K562 (cell line): Measurements from ENCODE around the gene ADGRE1. TPM values are rescaled to one million over a fixed set of nuclear protein-coding genes. Genes with fewer than 3 reads are reported as not detected.
A peak's percentile ranks its signal among the peaks of the same experiment; 100 is the strongest.

Experiments used
- CREB1 ChIP-seq, 2 experiments: sonication (generic) in 1 of 2; formaldehyde crosslinking in 1 of 2; IDR thresholded peaks; 2 replicates each; pipeline versions ENCODE4 v1.6.1 to v1.8.0; 2012 to 2022; ENCODE audit warnings: inconsistent platforms in 1 of 2, mild to moderate bottlenecking in 1 of 2, missing genetic modification reagents in 1 of 2, moderate library complexity in 1 of 2
- FIP1L1 ChIP-seq: fragments of 200-400 bp; formaldehyde crosslinking; IDR thresholded peaks from 2 replicates; pipeline ENCODE4 v1.6.1; 2018; ENCODE audit warnings: mild to moderate bottlenecking, low read depth, low read length; ENCODE audit not compliant: poor library complexity, severe bottlenecking
- GTF2E2 ChIP-seq: fragments of 200-800 bp; sonication (Bioruptor generic); IDR thresholded peaks from 2 replicates; pipeline ENCODE4 v1.6.1; 2016; ENCODE audit warnings: missing genetic modification characterization, missing compliant biosample characterization
- MAZ ChIP-seq, 2 experiments: fragments of 450-650 bp in 1 of 2; sonication (generic) in 1 of 2; formaldehyde crosslinking; IDR thresholded peaks in 1 of 2; conservative IDR thresholded peaks in 1 of 2; 2 replicates each; pipeline versions ENCODE4 v1.4.0 to v1.5.0; 2020; ENCODE audit warnings: mild to moderate bottlenecking in 1 of 2, missing genetic modification reagents in 1 of 2
- OTX1 ChIP-seq: fragments of 450-650 bp; formaldehyde crosslinking; IDR thresholded peaks from 2 replicates; pipeline ENCODE4 v1.4.0; 2022; ENCODE audit warnings: mild to moderate bottlenecking
- PHF8 ChIP-seq: fragments of 200-600 bp; sonication (generic); IDR thresholded peaks from 2 replicates; pipeline ENCODE4 v1.6.1; 2012; ENCODE audit warnings: mixed run types, mild to moderate bottlenecking, inconsistent platforms, low read length, moderate library complexity, borderline replicate concordance
- POLR3G ChIP-seq: IDR thresholded peaks from 2 replicates; pipeline ENCODE4 v1.6.1; 2011; ENCODE audit not compliant: insufficient read length, insufficient replicate concordance; ENCODE audit errors: extremely low read depth
- RHOXF2B ChIP-seq: fragments of 250-450 bp; sonication (Bioruptor Pico); conservative IDR thresholded peaks from 2 replicates; pipeline ENCODE4 v1.5.1; 2021
- RUNX1 ChIP-seq: sonication (generic); IDR thresholded peaks from 2 replicates; pipeline ENCODE4 v1.6.1; 2016; ENCODE audit warnings: antibody characterized with exemption, low read depth
- SMC3 ChIP-seq: conservative IDR thresholded peaks from 2 replicates; pipeline ENCODE4 v1.6.1; 2011; ENCODE audit warnings: low read depth, low read length, improper control_type of control experiment; ENCODE audit not compliant: insufficient read depth
- SP2 ChIP-seq: IDR thresholded peaks from 2 replicates; pipeline ENCODE4 v1.6.1; 2011; ENCODE audit warnings: mild to moderate bottlenecking, low read depth, low read length, moderate library complexity; ENCODE audit not compliant: poor library complexity, severe bottlenecking; ENCODE audit errors: extremely low read depth
- TBL1XR1 ChIP-seq, 2 experiments: IDR thresholded peaks; 2 replicates each; pipeline ENCODE4 v1.6.1; 2012; ENCODE audit warnings: improper control_type of control experiment in 2 of 2, low read length in 2 of 2, mild to moderate bottlenecking in 1 of 2
- TRIM28 ChIP-seq: fragments of 450-650 bp; IDR thresholded peaks from 2 replicates; pipeline ENCODE4 v1.6.1; 2017
- TSC22D4 ChIP-seq: fragments of 450-650 bp; IDR thresholded peaks from 2 replicates; pipeline ENCODE4 v1.6.1; 2016; ENCODE audit warnings: missing genetic modification characterization, missing biosample characterization, control low read depth
- ZNF561 ChIP-seq: fragments of 450-650 bp; formaldehyde crosslinking; conservative IDR thresholded peaks from 2 replicates; pipeline ENCODE4 v1.4.0; 2020; ENCODE audit warnings: mild to moderate bottlenecking, moderate library complexity
- polyA plus RNA-seq, 8 experiments: library from polyadenylated mRNA; depleted of rRNA in 4 of 8; stranded (reverse) in 5 of 8; unstranded in 3 of 8; fragments of >200 nt; fragmentation: Nextera tagmentation in 2 of 8; fragmentation: Illumina TruSeq in 1 of 8; extraction: Ambion mirVana in 2 of 8; extraction: Trizol in 1 of 8; gene quantifications; 2 replicates each; pipeline versions ENCODE4 v1.2.1 to v1.2.3, GENCODE V29; 2011 to 2014; ENCODE audit warnings: inconsistent platforms in 1 of 8, missing spikeins in 1 of 8
- total RNA-seq, 7 experiments: library from RNA; depleted of rRNA in 6 of 7; stranded (reverse); fragments of >200 nt in 6 of 7; fragmentation: Illumina TruSeq in 2 of 7; extraction: Trizol in 2 of 7; gene quantifications; 2 replicates each; pipeline versions ENCODE4 v1.2.1 to v1.2.3, GENCODE V29; 2011 to 2021; ENCODE audit warnings: low replicate concordance in 1 of 7
- TF ChIP-seq, protein P1 (sequence below): fragments of 250-450 bp; sonication (Bioruptor Pico); IDR thresholded peaks from 2 replicates; pipeline ENCODE4 v1.4.0; 2020
- TF ChIP-seq, protein P2 (sequence below): sonication (generic); formaldehyde crosslinking; IDR thresholded peaks from 2 replicates; pipeline ENCODE4 v1.4.0; 2020; ENCODE audit warnings: mild to moderate bottlenecking, missing genetic modification reagents
- TF ChIP-seq, protein P3 (sequence below): fragments of 250-450 bp; sonication (Bioruptor Pico); IDR thresholded peaks from 2 replicates; pipeline ENCODE4 v1.4.0; 2020; ENCODE audit warnings: mild to moderate bottlenecking, moderate library complexity, borderline replicate concordance
- TF ChIP-seq, protein P4 (sequence below): IDR thresholded peaks from 3 replicates; pipeline ENCODE4 v1.6.1; 2011; ENCODE audit warnings: borderline replicate concordance, mild to moderate bottlenecking, moderate library complexity; ENCODE audit not compliant: insufficient read length; ENCODE audit errors: extremely low read depth

ADGRE1 gene
- total and polyA plus RNA-seq, 9 of the 15 experiments (the other 6 are each of a cell fraction or from before 2014, with no cell fraction given), result 0.09 to 0.49 (median 0.25) TPM; not detected in 1

GRCh38 chr19:6862673-6863078 is 24.7 kb upstream of the ADGRE1 start (continued):
- TF ChIP-seq CREB1 (IDR thresholded peaks at IDR 0.05), result no peak
- TF ChIP-seq CREB1 (CRISPR knock-in tag; IDR thresholded peaks at IDR 0.05), result peak; percentile 35; the same call in 1 of the 2 replicates
- TF ChIP-seq, protein P1, sequence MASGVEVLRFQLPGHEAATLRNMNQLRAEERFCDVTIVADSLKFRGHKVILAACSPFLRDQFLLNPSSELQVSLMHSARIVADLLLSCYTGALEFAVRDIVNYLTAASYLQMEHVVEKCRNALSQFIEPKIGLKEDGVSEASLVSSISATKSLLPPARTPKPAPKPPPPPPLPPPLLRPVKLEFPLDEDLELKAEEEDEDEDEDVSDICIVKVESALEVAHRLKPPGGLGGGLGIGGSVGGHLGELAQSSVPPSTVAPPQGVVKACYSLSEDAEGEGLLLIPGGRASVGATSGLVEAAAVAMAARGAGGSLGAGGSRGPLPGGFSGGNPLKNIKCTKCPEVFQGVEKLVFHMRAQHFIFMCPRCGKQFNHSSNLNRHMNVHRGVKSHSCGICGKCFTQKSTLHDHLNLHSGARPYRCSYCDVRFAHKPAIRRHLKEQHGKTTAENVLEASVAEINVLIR (CRISPR knock-in tag), result no peak
- TF ChIP-seq, protein P2, sequence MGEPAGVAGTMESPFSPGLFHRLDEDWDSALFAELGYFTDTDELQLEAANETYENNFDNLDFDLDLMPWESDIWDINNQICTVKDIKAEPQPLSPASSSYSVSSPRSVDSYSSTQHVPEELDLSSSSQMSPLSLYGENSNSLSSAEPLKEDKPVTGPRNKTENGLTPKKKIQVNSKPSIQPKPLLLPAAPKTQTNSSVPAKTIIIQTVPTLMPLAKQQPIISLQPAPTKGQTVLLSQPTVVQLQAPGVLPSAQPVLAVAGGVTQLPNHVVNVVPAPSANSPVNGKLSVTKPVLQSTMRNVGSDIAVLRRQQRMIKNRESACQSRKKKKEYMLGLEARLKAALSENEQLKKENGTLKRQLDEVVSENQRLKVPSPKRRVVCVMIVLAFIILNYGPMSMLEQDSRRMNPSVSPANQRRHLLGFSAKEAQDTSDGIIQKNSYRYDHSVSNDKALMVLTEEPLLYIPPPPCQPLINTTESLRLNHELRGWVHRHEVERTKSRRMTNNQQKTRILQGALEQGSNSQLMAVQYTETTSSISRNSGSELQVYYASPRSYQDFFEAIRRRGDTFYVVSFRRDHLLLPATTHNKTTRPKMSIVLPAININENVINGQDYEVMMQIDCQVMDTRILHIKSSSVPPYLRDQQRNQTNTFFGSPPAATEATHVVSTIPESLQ (CRISPR knock-in tag), result peak; percentile 32; the same call in 1 of the 2 replicates
- TF ChIP-seq GTF2E2, result no peak
- no peak for TF ChIP-seq POLR3G
- TF ChIP-seq MAZ (CRISPR knock-in tag; conservative IDR thresholded peaks at IDR 0.05 in 1 of 2, IDR thresholded peaks at IDR 0.05 in 1 of 2), result peak; percentile 10 to 73; a peak in 2 of 4 replicates
- TF ChIP-seq TBL1XR1 (IDR thresholded peaks at IDR 0.05; ENCODE audit: low read length in 2 of 2), result 0 out of 4 replicates have a peak, but pooled peaks of 1 of the 2 experiments have one; percentile 34
- TF ChIP-seq RUNX1, result no peak
- TF ChIP-seq TRIM28, result no peak
- TF ChIP-seq TSC22D4, result no peak
- TF ChIP-seq SP2, result no peak
- no peak for TF ChIP-seq ZNF561
- TF ChIP-seq, protein P3, sequence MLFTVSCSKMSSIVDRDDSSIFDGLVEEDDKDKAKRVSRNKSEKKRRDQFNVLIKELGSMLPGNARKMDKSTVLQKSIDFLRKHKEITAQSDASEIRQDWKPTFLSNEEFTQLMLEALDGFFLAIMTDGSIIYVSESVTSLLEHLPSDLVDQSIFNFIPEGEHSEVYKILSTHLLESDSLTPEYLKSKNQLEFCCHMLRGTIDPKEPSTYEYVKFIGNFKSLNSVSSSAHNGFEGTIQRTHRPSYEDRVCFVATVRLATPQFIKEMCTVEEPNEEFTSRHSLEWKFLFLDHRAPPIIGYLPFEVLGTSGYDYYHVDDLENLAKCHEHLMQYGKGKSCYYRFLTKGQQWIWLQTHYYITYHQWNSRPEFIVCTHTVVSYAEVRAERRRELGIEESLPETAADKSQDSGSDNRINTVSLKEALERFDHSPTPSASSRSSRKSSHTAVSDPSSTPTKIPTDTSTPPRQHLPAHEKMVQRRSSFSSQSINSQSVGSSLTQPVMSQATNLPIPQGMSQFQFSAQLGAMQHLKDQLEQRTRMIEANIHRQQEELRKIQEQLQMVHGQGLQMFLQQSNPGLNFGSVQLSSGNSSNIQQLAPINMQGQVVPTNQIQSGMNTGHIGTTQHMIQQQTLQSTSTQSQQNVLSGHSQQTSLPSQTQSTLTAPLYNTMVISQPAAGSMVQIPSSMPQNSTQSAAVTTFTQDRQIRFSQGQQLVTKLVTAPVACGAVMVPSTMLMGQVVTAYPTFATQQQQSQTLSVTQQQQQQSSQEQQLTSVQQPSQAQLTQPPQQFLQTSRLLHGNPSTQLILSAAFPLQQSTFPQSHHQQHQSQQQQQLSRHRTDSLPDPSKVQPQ (CRISPR knock-in tag), result no peak
- TF ChIP-seq FIP1L1, result no peak
- TF ChIP-seq OTX1 (CRISPR knock-in tag), result peak; percentile 38; the same call in 1 of the 2 replicates
- no peak for TF ChIP-seq PHF8
- TF ChIP-seq RHOXF2B (CRISPR knock-in tag), result no peak
- TF ChIP-seq SMC3, result peak; percentile 79
- TF ChIP-seq, protein P4, sequence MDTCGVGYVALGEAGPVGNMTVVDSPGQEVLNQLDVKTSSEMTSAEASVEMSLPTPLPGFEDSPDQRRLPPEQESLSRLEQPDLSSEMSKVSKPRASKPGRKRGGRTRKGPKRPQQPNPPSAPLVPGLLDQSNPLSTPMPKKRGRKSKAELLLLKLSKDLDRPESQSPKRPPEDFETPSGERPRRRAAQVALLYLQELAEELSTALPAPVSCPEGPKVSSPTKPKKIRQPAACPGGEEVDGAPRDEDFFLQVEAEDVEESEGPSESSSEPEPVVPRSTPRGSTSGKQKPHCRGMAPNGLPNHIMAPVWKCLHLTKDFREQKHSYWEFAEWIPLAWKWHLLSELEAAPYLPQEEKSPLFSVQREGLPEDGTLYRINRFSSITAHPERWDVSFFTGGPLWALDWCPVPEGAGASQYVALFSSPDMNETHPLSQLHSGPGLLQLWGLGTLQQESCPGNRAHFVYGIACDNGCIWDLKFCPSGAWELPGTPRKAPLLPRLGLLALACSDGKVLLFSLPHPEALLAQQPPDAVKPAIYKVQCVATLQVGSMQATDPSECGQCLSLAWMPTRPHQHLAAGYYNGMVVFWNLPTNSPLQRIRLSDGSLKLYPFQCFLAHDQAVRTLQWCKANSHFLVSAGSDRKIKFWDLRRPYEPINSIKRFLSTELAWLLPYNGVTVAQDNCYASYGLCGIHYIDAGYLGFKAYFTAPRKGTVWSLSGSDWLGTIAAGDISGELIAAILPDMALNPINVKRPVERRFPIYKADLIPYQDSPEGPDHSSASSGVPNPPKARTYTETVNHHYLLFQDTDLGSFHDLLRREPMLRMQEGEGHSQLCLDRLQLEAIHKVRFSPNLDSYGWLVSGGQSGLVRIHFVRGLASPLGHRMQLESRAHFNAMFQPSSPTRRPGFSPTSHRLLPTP, result no peak
